Limb (tissue), 2 donors: ENCODE data around the gene ATP6V1B1.

ENCODE experiments used
- DNase-seq, 2 donors: peaks; one replicate each; pipeline ENCODE4 v3.0.0-alpha.2; 2016; ENCODE audit errors: extremely low spot score in 2 of 2

ATP6V1B1 gene

GRCh38 chr2:70964596-70965386, 29.1 kb downstream of the ATP6V1B1 start:
- DNase-seq = peak in 1 of 2 donors; percentile 75

- no peak for DNase-seq
Observed at GRCh38 chr2:70965506-70965905, 29.8 kb downstream of the ATP6V1B1 start.

DNA sequence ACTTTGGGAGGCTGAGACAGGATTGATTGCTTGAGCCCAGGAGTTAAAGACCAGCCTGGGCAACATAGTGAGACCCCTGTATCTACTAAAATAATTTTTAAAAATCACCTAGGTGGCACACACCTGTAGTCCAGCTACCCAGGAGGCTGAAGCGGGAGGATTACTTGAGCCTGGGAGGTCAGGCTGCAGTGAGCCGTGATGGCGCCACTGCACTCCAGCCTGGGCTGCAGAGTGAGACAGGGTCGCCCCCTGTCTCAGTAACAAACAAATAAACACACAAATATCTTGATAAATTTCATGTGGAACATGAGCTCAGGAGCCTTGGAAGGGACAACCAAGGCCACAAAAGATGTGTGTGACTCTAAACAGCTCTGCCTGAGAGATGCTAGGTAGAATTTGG, 31.0 kb downstream of the ATP6V1B1 start:
- DNase-seq = no peak

GRCh38 chr2:70967189-70967588, 31.5 kb downstream of the ATP6V1B1 start:
- no peak for DNase-seq

DNA sequence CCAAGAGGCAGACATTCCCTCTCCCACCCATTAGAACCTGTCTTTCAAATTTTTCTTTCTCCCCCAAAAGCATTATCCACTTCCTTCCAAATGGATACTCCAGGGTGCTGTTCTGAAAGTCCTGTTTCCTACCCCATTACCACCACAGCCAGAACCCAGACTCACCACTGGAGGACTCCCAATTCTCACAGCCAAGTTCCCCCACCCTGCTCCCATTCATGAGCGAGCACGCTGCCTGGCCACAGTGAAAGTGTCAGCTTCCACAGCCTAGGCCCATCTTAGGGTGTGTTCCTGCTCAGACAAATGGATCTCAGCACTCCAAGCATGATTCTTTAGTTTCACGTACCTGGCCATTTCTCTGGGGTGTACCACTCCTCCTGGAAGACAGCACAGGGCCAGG, 38.9 kb downstream of the ATP6V1B1 start:
- no peak for DNase-seq

DNA sequence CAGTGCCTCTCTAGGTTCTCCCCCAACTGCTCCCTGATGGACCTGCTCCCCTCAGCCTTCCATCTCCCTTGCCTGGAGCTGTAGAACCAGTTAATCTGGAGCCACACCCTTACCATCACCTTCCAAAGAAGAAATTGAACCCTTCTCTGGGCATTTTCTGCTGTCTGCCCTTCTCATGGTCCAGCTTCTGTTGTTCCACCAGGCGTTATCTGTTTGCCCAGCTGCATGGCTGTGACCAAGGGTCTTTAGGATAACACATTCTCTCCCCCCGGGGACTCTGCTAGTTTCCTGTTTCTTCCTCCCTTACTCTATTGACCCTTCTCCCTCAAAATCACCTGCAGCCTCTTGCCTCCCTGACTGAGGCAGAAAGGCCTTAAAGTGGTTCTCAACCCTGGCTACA, 39.5 kb downstream of the ATP6V1B1 start:
- no peak for DNase-seq

DNA sequence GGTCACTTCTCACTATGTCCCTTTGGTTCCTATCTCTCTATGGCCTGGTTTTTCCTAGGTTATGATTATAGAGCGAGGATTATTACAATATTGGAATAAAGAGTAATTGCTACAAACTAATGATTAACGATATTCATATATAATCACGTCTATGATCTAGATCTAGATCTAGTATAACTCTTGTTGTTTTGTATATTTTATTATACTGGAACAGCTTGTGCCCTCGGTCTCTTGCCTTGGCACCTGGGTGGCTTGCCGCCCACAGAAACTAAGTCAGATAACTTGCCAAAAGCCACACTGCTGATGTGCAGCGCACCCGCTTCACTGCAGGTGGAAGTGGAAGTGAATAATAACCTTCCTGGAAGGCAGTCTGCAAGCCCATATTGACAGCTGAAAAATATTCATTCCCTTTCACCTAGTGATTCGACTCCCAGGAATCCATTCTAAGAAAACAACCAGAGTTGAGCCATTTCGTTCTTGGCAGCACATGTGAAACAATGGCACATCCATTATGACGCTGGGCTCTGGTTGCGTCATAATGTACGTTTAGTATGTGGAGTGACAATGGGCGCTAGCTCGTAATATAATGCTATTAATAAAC, 42.0 kb downstream of the ATP6V1B1 start:
- DNase-seq = no peak

DNA sequence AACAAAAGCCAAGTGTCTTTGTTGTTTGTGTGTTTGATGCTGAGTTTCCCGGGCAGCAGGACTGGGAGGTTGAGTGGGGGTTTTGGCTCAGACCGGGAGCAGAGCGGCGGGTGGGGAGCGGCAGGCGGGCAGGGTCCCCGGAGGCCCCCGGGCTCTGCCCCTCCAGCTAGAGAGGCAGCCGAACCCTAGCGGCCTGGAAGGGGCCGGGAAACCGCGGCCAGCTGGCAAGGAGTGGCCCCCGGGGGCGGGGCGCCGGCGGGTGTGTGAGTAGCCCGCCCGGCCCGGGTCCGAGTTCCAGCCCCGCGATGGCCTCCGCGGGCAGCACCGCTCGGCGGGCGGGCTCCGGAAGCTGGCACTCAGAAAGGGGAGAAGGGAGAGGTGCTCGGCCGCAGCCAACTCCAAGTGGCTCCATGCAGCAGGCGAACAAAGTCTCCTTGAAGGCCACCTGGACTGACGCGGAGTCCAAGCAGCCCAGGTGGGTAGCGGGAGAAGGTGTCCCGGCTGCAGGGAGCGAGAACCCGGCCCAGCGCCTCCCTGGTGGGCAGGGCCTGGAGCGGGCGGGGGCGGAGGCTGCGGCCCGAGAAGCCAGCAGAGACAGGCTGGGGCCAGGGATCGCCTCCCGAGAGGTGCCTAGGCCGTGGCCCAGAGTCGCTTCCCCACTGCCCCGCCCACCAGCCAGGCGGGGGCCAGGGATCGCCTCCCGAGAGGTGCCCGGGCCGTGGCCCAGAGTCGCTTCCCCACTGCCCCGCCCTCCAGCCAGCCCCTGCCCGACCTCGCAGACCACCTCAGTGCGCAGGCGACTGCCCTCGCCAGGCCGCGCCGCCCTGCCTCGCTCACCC, 42.9 kb downstream of the ATP6V1B1 start, which contains the start of gene ANKRD53:
TSS of gene ANKRD53 (plus strand) at position 290 of the 839 bp plus-strand sequence. CDS start at position 306, 16 bp downstream.
- DNase-seq = peak; percentile 25 to 75

DNA sequence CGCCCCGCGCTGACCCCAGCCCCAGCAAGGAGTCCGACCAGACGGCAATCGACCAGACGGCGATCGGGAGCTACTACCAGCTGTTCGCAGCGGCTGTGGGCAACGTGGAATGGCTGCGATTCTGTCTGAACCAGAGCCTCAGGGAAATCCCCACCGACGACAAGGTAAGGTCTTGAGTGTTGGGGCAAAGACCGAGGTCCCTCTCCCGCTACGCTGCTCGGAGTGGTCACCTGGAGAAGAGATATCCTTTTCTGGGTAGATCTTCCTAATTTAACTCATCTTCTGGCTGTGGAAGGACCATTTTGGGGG, 43.4 kb downstream of the ATP6V1B1 start:
- DNase-seq = no peak

DNA sequence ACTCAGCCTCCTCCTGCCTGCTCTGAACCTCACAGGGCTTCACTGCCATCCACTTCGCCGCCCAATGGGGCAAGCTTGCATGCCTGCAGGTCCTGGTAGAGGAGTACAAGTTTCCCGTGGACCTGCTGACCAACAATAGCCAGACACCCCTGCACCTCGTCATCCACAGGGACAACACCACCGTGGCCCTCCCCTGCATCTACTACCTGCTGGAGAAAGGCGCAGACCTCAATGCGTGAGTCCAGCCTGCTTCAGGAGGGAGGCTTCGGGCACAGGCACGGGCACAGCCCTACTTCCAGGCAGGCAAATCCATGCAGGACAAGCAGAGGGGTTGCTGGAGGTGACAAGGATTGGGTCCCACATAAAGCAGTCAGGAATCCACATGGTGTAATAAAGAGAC, 43.9 kb downstream of the ATP6V1B1 start:
- peak in 1 of 2 donors; percentile 27 for DNase-seq

GRCh38 chr2:70981421-70981820, 45.7 kb downstream of the ATP6V1B1 start:
- peak in 1 of 2 donors; percentile 12 for DNase-seq

DNA sequence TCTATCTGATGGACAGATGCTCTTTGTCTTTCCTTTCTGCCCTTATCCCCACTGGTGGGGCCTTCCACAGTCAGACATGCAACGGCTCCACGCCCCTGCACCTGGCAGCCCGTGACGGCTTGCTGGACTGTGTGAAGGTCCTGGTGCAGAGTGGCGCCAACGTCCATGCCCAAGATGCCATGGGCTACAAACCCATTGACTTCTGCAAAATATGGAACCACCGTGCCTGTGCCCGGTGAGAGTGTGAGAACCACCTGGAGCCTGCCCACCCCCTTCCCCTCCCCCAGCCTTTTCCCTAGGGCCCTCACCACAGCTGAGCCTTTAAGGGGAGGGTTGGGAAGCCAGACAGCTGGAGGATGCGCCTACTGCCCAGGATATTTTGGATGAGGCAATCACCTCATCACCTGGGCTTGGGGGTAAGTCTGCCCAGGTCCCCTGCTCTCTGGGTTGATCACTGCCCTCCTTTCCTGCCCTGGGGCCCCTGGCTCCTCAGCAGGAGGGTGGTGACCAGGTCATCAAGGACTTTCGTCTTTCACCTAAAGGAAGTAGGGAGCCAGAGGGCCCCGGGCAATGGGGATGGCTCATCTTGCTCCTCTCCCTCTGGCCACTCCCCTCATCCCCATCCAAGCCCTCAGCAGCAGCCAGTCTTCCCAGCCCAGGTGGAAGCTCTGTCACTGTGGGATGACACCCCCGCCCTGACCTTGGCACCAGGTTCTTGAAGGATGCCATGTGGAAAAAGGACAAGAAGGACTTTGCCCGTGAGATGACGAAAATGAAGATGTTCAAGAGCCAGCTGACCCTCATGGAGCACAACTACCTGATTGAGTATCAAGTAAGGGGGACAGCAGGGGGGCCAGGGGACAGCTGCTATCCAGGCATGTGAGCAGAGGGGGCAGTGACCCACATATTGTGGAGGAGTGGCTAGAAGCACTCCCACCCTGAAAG, 46.4 kb downstream of the ATP6V1B1 start:
- peak in 1 of 2 donors; percentile 18 for DNase-seq

DNA sequence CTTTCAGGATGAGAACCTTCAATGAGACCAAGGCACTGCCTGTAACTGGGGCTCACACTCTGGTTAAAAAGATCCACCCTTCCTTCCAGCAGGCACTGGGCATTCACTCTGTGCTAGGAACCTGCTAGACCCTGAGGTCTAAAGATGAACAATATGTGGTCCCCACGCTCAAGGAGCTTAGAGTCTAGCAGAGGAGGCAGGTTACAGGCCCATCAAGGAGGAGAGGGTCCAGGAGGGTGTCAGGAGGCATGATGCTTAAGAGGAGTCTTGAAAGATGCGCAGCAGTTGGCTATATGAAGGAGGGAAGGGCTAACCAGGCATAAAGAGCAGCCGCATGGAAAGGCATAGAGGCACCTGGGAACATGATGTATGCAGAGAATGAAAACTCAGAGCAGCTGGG, 47.3 kb downstream of the ATP6V1B1 start:
- DNase-seq = peak in 1 of 2 donors; percentile 3

DNA sequence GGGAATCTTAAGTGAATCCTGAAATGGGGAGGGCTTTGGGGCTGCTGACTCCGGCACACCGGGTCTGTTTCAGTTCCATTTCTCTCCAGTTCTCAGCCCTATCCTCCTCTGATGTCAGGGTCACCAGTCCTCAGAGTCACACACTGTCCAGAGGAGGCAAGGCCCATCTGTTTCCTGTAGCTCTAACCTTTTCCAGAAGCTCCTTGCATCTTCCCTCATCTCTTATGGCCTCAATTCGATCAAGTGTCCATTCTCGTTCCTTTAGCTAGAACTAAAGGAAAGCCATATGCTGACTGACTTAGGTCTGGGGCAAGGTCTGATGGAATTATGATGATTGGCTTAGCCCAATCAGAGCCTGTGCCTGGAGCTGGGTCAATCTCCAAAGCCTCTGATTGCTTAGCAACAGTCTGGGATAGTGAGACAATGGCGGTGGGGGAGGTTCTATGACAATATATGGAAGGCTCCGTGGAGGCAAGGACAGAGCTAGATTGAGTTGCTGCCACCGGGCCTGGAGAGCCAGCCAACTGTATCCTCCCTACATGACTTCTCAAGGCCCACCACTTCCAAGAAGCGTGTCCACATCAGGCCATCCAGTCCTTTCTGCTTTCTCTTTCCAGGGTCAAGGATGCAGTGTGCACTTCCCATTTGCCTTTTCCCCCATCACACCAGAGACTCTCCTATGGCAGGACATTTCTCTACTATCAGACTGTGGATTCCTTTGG, 48.0 kb downstream of the ATP6V1B1 start:
- DNase-seq = peak in 1 of 2 donors; percentile 14

DNA sequence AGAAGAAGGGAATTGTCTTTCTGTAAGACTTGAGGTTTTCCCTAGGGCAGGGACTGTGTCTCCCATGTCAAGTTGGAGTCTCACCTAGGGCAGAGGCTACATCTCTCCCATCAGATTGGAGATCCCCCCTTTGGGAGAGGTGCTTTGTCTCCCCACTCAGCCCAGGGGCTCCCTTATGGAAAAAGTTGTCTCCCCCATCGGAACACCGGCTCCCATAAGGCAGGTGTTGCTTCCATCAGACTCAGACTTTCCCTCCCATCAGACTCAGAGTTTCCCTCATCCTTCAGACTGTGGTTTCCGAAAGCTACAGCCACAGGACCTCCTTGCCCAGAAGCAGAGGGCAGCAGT, 48.5 kb downstream of the ATP6V1B1 start:
- DNase-seq = peak in 1 of 2 donors; percentile 18

- DNase-seq = peak in 1 of 2 donors; percentile 70
Observed at GRCh38 chr2:70984576-70985282, 49.0 kb downstream of the ATP6V1B1 start.

GRCh38 chr2:70985283-70985688, 49.6 kb downstream of the ATP6V1B1 start:
- no peak for DNase-seq

- DNase-seq = peak in 1 of 2 donors; percentile 12
Observed at GRCh38 chr2:70985956-70986355, 50.3 kb downstream of the ATP6V1B1 start.

DNA sequence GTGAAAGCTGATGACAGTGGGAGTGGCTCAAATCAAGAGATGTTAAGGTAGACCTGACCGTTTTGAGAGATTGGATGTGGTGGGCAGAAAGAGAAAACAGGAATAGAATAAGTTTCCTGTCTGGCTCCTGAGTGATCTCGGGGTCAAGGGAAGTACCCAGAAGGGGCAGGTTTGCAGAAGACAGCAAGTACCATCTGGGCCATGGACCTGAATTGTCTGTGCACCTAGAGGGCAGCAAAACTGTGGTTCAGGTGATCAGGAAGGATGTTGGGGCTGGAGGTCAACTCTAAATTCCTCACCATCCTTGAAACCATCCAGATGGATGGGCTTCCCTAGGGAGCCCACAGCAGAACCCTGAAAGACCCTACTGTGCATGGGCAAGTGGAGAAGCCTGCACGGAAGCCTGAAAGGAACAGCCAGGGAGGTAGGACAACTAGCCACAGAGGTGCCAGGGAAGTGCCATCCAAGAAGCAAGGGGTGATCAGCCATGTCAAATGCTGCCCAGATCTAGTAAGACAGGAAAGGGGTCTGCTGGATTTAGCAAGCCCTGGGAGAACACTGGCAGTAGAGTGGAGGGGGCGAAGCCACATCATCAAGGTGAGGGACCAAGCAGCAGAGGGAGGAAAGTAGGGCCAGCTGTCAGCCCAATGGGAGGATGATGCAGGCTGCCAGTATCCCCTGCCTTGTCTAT, 50.9 kb downstream of the ATP6V1B1 start:
- peak in 1 of 2 donors; percentile 9 for DNase-seq
